Measurements from ENCODE around the gene TENT5C. TPM values are rescaled to one million over a fixed set of nuclear protein-coding genes. Genes with fewer than 3 reads are reported as not detected.

The TENT5C gene
- total RNA-seq, 1 experiment from 2014 or later, result 19.8 TPM

DNA sequence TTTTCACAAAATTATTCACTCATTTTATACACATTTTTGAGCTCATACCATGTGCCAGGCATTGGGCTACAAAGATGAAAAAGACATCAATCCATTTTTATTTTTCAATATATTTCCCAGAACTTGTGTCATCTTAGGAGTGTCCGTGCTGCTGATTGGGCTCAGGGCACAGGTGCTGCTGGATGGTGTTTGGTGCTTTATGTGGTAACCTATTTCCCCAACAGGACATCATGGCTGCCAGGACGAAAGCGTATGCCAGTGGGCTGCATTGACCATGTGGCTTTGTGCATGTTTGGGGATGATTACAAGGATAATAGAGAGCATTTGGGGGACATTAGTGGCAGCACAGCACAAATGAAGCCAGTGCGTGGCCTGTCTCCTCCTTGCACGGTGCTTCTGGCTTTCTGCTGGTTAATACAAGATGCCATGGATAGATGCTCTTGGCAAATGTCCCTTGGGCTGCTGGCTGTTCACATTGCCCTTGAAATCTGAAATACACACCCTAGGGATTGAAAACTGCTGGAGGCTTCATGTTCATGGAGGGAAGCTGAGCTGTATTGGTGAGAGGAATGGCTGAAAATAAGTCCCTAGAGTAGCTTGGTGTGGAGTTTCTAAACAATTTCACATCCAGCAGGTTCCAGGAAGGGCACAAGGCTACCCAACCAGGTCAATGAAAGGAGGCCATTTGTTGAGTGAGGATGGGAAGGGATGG lies 52.3 kb downstream of the TENT5C start:
- DNase-seq, result no peak
- Histone ChIP-seq H3K27me3 (replicated peaks; ENCODE audit: control insufficient read depth, insufficient read depth, low read length) (no peaks in the 10 kb centered on the region), H3K36me3 (ENCODE audit: control insufficient read depth, insufficient read depth, low read length) (no peaks in the 10 kb centered on the region), H3K9me3 (no peaks in the 10 kb centered on the region), H3K4me1 (0 out of 2 replicates have a peak, but pooled peaks cover 10% of the 10 kb centered on the region), H3K4me3 (ENCODE audit: low read depth, low read length) (no peak overlapping the region)
- intact Hi-C loops (cut with micrococcal nuclease; ENCODE audit: unreplicated experiment), result no loop called here
- H3K4me1 Mint-ChIP-seq (ENCODE audit: low read depth, unreplicated experiment), result peaks cover 23% of the 10 kb centered on the region
- ChIA-PET POLR2A (no interaction called here), CTCF (no interaction called here)
- no TSS peak for BruUV-seq (replicated peaks)
- peaks cover 10% of the 10 kb centered on the region for H3K9me3 Mint-ChIP-seq (ENCODE audit: unreplicated experiment)
- no peak overlapping the region for H3K4me3 Mint-ChIP-seq (ENCODE audit: unreplicated experiment)
- H3K36me3 Mint-ChIP-seq (ENCODE audit: insufficient read depth, unreplicated experiment), result peaks cover 6% of the 10 kb centered on the region
- no peaks in the 10 kb centered on the region for H3K27me3 Mint-ChIP-seq (ENCODE audit: insufficient read depth, unreplicated experiment)
- TF ChIP-seq, protein P1, sequence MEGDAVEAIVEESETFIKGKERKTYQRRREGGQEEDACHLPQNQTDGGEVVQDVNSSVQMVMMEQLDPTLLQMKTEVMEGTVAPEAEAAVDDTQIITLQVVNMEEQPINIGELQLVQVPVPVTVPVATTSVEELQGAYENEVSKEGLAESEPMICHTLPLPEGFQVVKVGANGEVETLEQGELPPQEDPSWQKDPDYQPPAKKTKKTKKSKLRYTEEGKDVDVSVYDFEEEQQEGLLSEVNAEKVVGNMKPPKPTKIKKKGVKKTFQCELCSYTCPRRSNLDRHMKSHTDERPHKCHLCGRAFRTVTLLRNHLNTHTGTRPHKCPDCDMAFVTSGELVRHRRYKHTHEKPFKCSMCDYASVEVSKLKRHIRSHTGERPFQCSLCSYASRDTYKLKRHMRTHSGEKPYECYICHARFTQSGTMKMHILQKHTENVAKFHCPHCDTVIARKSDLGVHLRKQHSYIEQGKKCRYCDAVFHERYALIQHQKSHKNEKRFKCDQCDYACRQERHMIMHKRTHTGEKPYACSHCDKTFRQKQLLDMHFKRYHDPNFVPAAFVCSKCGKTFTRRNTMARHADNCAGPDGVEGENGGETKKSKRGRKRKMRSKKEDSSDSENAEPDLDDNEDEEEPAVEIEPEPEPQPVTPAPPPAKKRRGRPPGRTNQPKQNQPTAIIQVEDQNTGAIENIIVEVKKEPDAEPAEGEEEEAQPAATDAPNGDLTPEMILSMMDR (IDR thresholded peaks at IDR 0.05; ENCODE audit: insufficient read depth in 1 of 2, low read depth in 1 of 2, low read length in 1 of 2, severe bottlenecking in 1 of 2, unreplicated experiment in 1 of 2), result no peak
- no peak overlapping the region for H3K27ac Mint-ChIP-seq (ENCODE audit: unreplicated experiment)

DNA sequence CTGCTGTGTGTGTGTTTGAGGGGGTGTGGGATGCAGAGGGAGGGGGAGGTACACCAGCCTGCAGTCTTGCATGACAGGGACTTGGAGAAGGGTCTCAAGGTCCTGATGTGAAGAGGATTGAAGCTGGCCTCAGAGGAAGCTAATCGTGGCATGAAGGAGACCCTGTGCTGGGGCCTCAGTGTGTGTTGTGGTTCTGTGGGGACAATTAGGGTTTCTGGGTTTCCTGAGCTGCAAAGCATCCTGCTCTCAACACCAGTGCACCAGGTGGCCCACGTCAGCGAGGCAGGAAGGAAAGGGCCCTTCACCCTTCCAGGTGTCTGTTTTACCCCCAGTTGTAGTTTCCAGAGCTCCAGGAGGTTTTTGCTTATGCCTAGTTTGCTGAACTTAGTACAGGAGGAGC lies 52.8 kb downstream of the TENT5C start:
- H3K36me3 ChIP-seq (ENCODE audit: control insufficient read depth, insufficient read depth, low read length), result no peaks in the 10 kb centered on the region
- no peak overlapping the region for H3K4me3 ChIP-seq (ENCODE audit: low read depth, low read length)
- H3K4me1 Mint-ChIP-seq (ENCODE audit: low read depth, unreplicated experiment), result peaks cover 23% of the 10 kb centered on the region
- no peak overlapping the region for H3K4me3 Mint-ChIP-seq (ENCODE audit: unreplicated experiment)
- peaks cover 6% of the 10 kb centered on the region for H3K36me3 Mint-ChIP-seq (ENCODE audit: insufficient read depth, unreplicated experiment)
- POLR2A ChIA-PET, result no interaction called here
- intact Hi-C loops (cut with micrococcal nuclease; ENCODE audit: unreplicated experiment), result no loop called here
- peaks cover 10% of the 10 kb centered on the region for H3K9me3 Mint-ChIP-seq (ENCODE audit: unreplicated experiment)
- H3K27me3 Mint-ChIP-seq (ENCODE audit: insufficient read depth, unreplicated experiment), result no peaks in the 10 kb centered on the region
- no peaks in the 10 kb centered on the region for H3K27me3 ChIP-seq (replicated peaks; ENCODE audit: control insufficient read depth, insufficient read depth, low read length)
- BruUV-seq (replicated peaks), result no TSS peak
- H3K4me1 ChIP-seq, result peaks cover 10% of the 10 kb centered on the region; the same call in 1 of the 2 replicates
- H3K27ac Mint-ChIP-seq (ENCODE audit: unreplicated experiment), result no peak overlapping the region
- TF ChIP-seq, protein P1 (IDR thresholded peaks at IDR 0.05; ENCODE audit: insufficient read depth in 1 of 2, low read depth in 1 of 2, low read length in 1 of 2, severe bottlenecking in 1 of 2, unreplicated experiment in 1 of 2), result no peak
- CTCF ChIA-PET, result no interaction called here
- no peaks in the 10 kb centered on the region for H3K9me3 ChIP-seq
- no peak for DNase-seq

DNA sequence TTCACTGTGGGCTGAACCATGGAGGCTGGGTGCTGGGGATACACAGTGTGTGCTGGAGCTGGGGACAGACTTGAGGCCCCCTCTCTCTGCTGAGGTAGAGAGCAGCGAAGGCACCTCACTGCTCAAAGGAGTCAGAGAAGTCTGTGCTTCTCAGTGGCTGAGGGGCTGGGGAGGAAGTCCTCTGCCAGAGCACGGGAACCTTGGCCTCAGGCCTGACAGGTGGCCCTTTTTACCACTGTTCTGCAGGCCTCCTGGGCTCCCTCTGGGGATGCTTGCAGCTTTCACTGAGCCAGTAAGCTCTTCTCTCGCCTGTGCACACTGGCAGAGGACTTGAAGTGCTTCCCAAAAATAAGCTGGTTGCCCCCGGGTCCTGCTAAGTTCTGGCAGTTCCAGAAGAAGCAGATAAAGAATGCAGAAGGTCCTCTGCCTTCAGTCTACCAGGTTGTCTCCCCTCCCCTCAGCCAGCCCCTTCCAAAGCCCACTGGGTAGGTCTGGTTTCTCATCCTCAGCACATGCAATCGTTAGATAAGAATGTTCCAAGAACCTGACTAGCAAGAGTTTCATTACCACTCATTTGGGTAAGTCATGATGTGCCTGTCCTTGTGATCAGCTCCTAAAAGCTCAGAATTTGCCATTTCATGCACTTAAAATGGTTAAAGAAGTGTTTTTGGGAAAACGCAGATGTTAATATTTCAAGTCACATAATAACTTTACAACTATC lies 53.9 kb downstream of the TENT5C start:
- BruUV-seq (replicated peaks), result no TSS peak
- Mint-ChIP-seq H3K27ac (ENCODE audit: unreplicated experiment) (no peak overlapping the region), H3K4me1 (ENCODE audit: low read depth, unreplicated experiment) (peaks cover 23% of the 10 kb centered on the region), H3K4me3 (ENCODE audit: unreplicated experiment) (no peak overlapping the region), H3K9me3 (ENCODE audit: unreplicated experiment) (peaks cover 10% of the 10 kb centered on the region), H3K36me3 (ENCODE audit: insufficient read depth, unreplicated experiment) (peaks cover 6% of the 10 kb centered on the region), H3K27me3 (ENCODE audit: insufficient read depth, unreplicated experiment) (no peaks in the 10 kb centered on the region)
- H3K4me3 ChIP-seq (ENCODE audit: low read depth, low read length), result no peak overlapping the region
- no peaks in the 10 kb centered on the region for H3K27me3 ChIP-seq (replicated peaks; ENCODE audit: control insufficient read depth, insufficient read depth, low read length)
- H3K36me3 ChIP-seq (ENCODE audit: control insufficient read depth, insufficient read depth, low read length), result no peaks in the 10 kb centered on the region
- CTCF ChIA-PET, result no interaction called here
- TF ChIP-seq, protein P1 (IDR thresholded peaks at IDR 0.05; ENCODE audit: insufficient read depth in 1 of 2, low read depth in 1 of 2, low read length in 1 of 2, severe bottlenecking in 1 of 2, unreplicated experiment in 1 of 2), result no peak
- peaks cover 10% of the 10 kb centered on the region; the same call in 1 of the 2 replicates for H3K4me1 ChIP-seq
- no peaks in the 10 kb centered on the region for H3K9me3 ChIP-seq
- intact Hi-C loops (cut with micrococcal nuclease; ENCODE audit: unreplicated experiment), result no loop called here
- no peak for DNase-seq
- POLR2A ChIA-PET, result no interaction called here

Measured in Caco-2 (cell line).